IMR-90 (cell line): ENCODE measurements around the gene SLC30A7. TPM values are rescaled to one million over a fixed set of nuclear protein-coding genes. Genes with fewer than 3 reads are reported as not detected.

Experiments
- ATAC-seq: fragments of 200-7000 bp; cut with Tn5 transposase; 2 replicates; pipeline ENCODE4 v1.9.1; 2020; ENCODE audit warnings: low read depth, mild to moderate bottlenecking, moderate library complexity
- BruUV-seq: library from RNA; stranded (reverse); fragments of 400-500 nt; replicated peaks from 2 replicates; lab custom pipeline; 2021; lab: Mats Ljungman, UMichigan
- CTCF ChIA-PET: fragments of 300-600 bp; formaldehyde crosslinking; extraction: SDS; loops from one replicate; lab custom pipeline; 2021; ENCODE audit warnings: antibody characterized with exemption; lab: Yijun Ruan, JAX
- POLR2A ChIA-PET: fragments of 300-600 bp; sonication (Branson Sonifier 250); formaldehyde crosslinking; loops from one replicate; lab custom pipeline; 2022; ENCODE audit warnings: antibody characterized with exemption; ENCODE audit not compliant: unreplicated experiment; lab: Charles Lee
- DNase-seq: peaks from one replicate; pipeline ENCODE4 v3.0.0; 2013
- H2AFZ ChIP-seq: replicated peaks from 2 replicates; pipeline ENCODE3; 2013; ENCODE audit warnings: low read length, mild to moderate bottlenecking; ENCODE audit not compliant: poor library complexity
- H2AK5ac ChIP-seq: 2 replicates; pipeline ENCODE4 v1.6.1; 2013; ENCODE audit warnings: low read depth, low read length, inconsistent platforms
- H2AK9ac ChIP-seq: replicated peaks from 2 replicates; pipeline ENCODE3; 2013; ENCODE audit warnings: mild to moderate bottlenecking, low read depth, low read length, moderate library complexity; ENCODE audit not compliant: poor library complexity
- H2BK120ac ChIP-seq: 2 replicates; pipeline ENCODE4 v1.6.1; 2013; ENCODE audit warnings: low read depth, low read length, inconsistent platforms
- H2BK15ac ChIP-seq: 3 replicates; pipeline ENCODE4 v1.6.1; 2013; ENCODE audit warnings: low read depth, low read length, inconsistent platforms
- H2BK20ac ChIP-seq: 2 replicates; pipeline ENCODE4 v1.6.1; 2013; ENCODE audit warnings: low read depth, mild to moderate bottlenecking, inconsistent platforms, low read length, moderate library complexity
- H2BK5ac ChIP-seq: 2 replicates; pipeline ENCODE4 v1.6.1; 2013; ENCODE audit warnings: mild to moderate bottlenecking, low read depth, low read length, inconsistent platforms; ENCODE audit not compliant: poor library complexity, severe bottlenecking
- H3K14ac ChIP-seq: replicated peaks from 2 replicates; pipeline ENCODE4 v1.6.1; 2013; ENCODE audit warnings: low read depth, low read length, inconsistent platforms
- H3K18ac ChIP-seq: 2 replicates; pipeline ENCODE4 v1.6.1; 2013; ENCODE audit warnings: low read depth, low read length, control low read depth
- H3K23ac ChIP-seq: 2 replicates; pipeline ENCODE4 v1.6.1; 2013; ENCODE audit warnings: low read depth, low read length, inconsistent platforms
- H3K27ac ChIP-seq: 2 replicates; pipeline ENCODE4 v1.5.1; 2013; ENCODE audit warnings: mild to moderate bottlenecking, control low read depth, low read length; ENCODE audit not compliant: insufficient read depth
- H3K27me3 ChIP-seq: 2 replicates; pipeline ENCODE4 v1.6.1; 2013; ENCODE audit warnings: low read length; ENCODE audit not compliant: control insufficient read depth, insufficient read depth
- H3K36me3 ChIP-seq: 2 replicates; pipeline ENCODE4 v1.6.1; 2013; ENCODE audit warnings: low read length, mixed read lengths; ENCODE audit not compliant: control insufficient read depth, insufficient read depth
- H3K4ac ChIP-seq: 2 replicates; pipeline ENCODE4 v1.6.1; 2013; ENCODE audit warnings: low read depth, low read length, inconsistent platforms
- H3K4me1 ChIP-seq: 2 replicates; pipeline ENCODE4 v1.6.1; 2013; ENCODE audit warnings: low read length, mixed read lengths; ENCODE audit not compliant: control insufficient read depth, insufficient read depth
- H3K4me2 ChIP-seq: 2 replicates; pipeline ENCODE4 v1.6.1; 2013; ENCODE audit warnings: low read depth, mild to moderate bottlenecking, control low read depth, low read length, moderate library complexity
- H3K4me3 ChIP-seq: 2 replicates; pipeline ENCODE4 v1.5.1; 2013; ENCODE audit warnings: low read depth, mild to moderate bottlenecking, control low read depth, low read length, moderate library complexity; ENCODE audit not compliant: insufficient read depth
- H3K56ac ChIP-seq: 2 replicates; pipeline ENCODE4 v1.6.1; 2013; ENCODE audit warnings: low read length, inconsistent platforms; ENCODE audit not compliant: insufficient read depth; ENCODE audit errors: extremely low read depth
- H3K79me1 ChIP-seq, 2 experiments: 2 replicates each; pipeline ENCODE4 v1.6.1; 2013; ENCODE audit warnings: low read length in 2 of 2, inconsistent platforms in 1 of 2, low read depth in 1 of 2
- H3K9ac ChIP-seq: 2 replicates; pipeline ENCODE4 v1.6.1; 2013; ENCODE audit warnings: low read depth, low read length, control low read depth
- H3K9me1 ChIP-seq: 2 replicates; pipeline ENCODE4 v1.6.1; 2013; ENCODE audit warnings: low read length, inconsistent platforms; ENCODE audit not compliant: insufficient read depth
- H3K9me3 ChIP-seq: 2 replicates; pipeline ENCODE4 v1.6.1; 2013; ENCODE audit warnings: low read length; ENCODE audit not compliant: control insufficient read depth, insufficient read depth
- H4K20me1 ChIP-seq: 2 replicates; pipeline ENCODE4 v1.6.1; 2013; ENCODE audit warnings: low read length, inconsistent platforms; ENCODE audit not compliant: insufficient read depth
- H4K5ac ChIP-seq: 2 replicates; pipeline ENCODE4 v1.6.1; 2013; ENCODE audit warnings: mild to moderate bottlenecking, low read depth, low read length, control low read depth
- H4K8ac ChIP-seq, 2 experiments: 2 replicates each; pipeline ENCODE4 v1.6.1; 2013; ENCODE audit warnings: low read depth in 2 of 2, low read length in 2 of 2, control low read depth in 1 of 2, inconsistent platforms in 1 of 2
- H4K91ac ChIP-seq: 2 replicates; pipeline ENCODE4 v1.6.1; 2013; ENCODE audit warnings: low read depth, low read length, inconsistent platforms; ENCODE audit not compliant: insufficient read depth
- CEBPB ChIP-seq: IDR thresholded peaks from 2 replicates; pipeline ENCODE4 v1.6.1; 2012; ENCODE audit warnings: low read depth, low read length, improper control_type of control experiment
- CHD1 ChIP-seq: IDR thresholded peaks from 2 replicates; pipeline ENCODE4 v1.6.1; 2012; ENCODE audit warnings: low read depth, low read length, improper control_type of control experiment
- RAD21 ChIP-seq: IDR thresholded peaks from 2 replicates; pipeline ENCODE4 v1.6.1; 2012; ENCODE audit warnings: low read length, improper control_type of control experiment
- WGBS, 2 experiments: methylation state at CpG; one replicate each; pipeline versions ENCODE4 v1.1.5 to v1.1.7; 2013; ENCODE audit warnings: missing lambda C conversion rate in 2 of 2; ENCODE audit not compliant: insufficient read length in 1 of 2; ENCODE audit errors: extremely low coverage in 2 of 2; 5-methylcytosine and 5-hydroxymethylcytosine counted together
- dilution Hi-C: fragments of 300-500 bp; cut with HindIII; formaldehyde crosslinking; loops from one replicate; pipeline ENCODE4 v1.14.3; 2018; ENCODE audit warnings: low sequenced_read_pairs; ENCODE audit not compliant: unreplicated experiment
- in situ Hi-C: fragments of 300-500 bp; cut with MboI; formaldehyde crosslinking; loops from 3 replicates; pipeline ENCODE4 v1.14.3; 2019; ENCODE audit warnings: low sequenced_read_pairs, inconsistent platforms, mixed read lengths
- intact Hi-C: fragments of 100-400 bp; cut with micrococcal nuclease; formaldehyde crosslinking; loops from 2 replicates; pipeline ENCODE4 v1.10.0; 2022
- polyA plus RNA-seq, 3 experiments: library from polyadenylated mRNA; depleted of rRNA; stranded (reverse); fragments of >200 nt; gene quantifications; 2 replicates each; pipeline ENCODE4 v1.2.3, GENCODE V29; 2012; ENCODE audit warnings: low replicate concordance in 1 of 3
- total RNA-seq: library from RNA; depleted of rRNA; stranded (reverse); fragments of >200 nt; gene quantifications from 2 replicates; pipeline ENCODE4 v1.2.3, GENCODE V29; 2012
- TF ChIP-seq, protein P1 (sequence below): fragments of 150-350 bp; IDR thresholded peaks from 2 replicates; pipeline ENCODE4 v1.6.1; 2017; ENCODE audit warnings: mild to moderate bottlenecking, antibody characterized with exemption, low read length, low read depth

The SLC30A7 gene
- total and polyA plus RNA-seq, 2 of the 4 experiments (the other 2 are of a cell fraction), result 8.4 to 60.2 TPM

DNA sequence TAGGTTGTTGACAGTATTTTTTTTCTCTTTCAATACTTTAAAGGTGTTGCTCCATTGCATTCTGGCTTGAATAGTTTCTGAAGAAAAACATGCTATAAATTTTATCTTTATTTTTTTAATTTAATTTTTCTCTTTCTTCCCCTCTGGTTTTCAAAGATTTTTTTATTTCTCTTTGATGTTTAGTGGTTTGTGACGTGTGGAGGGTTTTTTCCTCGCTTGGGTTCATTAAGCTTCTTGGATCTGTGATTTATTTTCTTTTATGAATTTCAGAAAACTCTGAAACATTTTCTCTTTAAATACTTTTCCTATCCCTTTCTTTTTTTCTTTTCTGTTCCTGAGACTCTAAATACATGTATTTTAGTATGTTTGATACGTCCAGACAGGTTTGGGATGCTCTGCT lies 9.3 kb downstream of the SLC30A7 start:
- Histone ChIP-seq H3K4me2 (no peak overlapping the region), H3K79me1 (peaks cover 16 to 21% of the 10 kb centered on the region in 2 experiments), H4K8ac (no peak overlapping the region), H2BK5ac (no peak overlapping the region), H2AK9ac (no peak overlapping the region), H2AFZ (no peak overlapping the region), H2BK20ac (no peak overlapping the region), H2AK5ac (no peak overlapping the region), H2BK15ac (no peak overlapping the region), H3K4me3 (no peak overlapping the region), H3K27ac (no peak overlapping the region), H3K9ac (no peak overlapping the region), H4K91ac (no peak overlapping the region), H2BK120ac (no peak overlapping the region), H3K9me1 (no peaks in the 10 kb centered on the region), H3K9me3 (no peaks in the 10 kb centered on the region), H4K20me1 (0 out of 2 replicates have a peak, but pooled peaks cover 3% of the 10 kb centered on the region), H3K36me3 (peaks cover 10% of the 10 kb centered on the region), H3K14ac (no peak overlapping the region), H3K4ac (no peak overlapping the region), H4K5ac (no peak overlapping the region), H3K4me1 (no peaks in the 10 kb centered on the region), H3K18ac (no peak overlapping the region), H3K56ac (no peak overlapping the region), H3K23ac (no peak overlapping the region), H3K27me3 (no peaks in the 10 kb centered on the region)
- ChIA-PET CTCF (no interaction called here), POLR2A (interaction anchor here (0.7 kb wide), 1 partner anchor 85 kb away, joined by 4 read pairs; no protein-coding TSS in a partner anchor)
- ATAC-seq (no peak), DNase-seq (no peak)
- no TSS peak for BruUV-seq
- intact Hi-C loops, result no loop called here
- in situ Hi-C loops, result no loop called here
- dilution Hi-C loops, result no loop called here
- TF ChIP-seq CEBPB (no peak), CHD1 (no peak), RAD21 (no peak)
- TF ChIP-seq, protein P1, sequence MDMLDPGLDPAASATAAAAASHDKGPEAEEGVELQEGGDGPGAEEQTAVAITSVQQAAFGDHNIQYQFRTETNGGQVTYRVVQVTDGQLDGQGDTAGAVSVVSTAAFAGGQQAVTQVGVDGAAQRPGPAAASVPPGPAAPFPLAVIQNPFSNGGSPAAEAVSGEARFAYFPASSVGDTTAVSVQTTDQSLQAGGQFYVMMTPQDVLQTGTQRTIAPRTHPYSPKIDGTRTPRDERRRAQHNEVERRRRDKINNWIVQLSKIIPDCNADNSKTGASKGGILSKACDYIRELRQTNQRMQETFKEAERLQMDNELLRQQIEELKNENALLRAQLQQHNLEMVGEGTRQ, result no peak
- WGBS, 2 experiments, result no CpG with 5 or more reads among the region's 3 CpGs
